K562 (cell line): ENCODE data around the gene NMBR. TPM values are rescaled to one million over a fixed set of nuclear protein-coding genes. Genes with fewer than 3 reads are reported as not detected.

Experiments used
- ATAC-seq: fragments of 200-7000 bp; cut with Tn5 transposase; 3 replicates; pipeline ENCODE4 v1.9.1; 2020; ENCODE audit warnings: moderate library complexity
- BruUV-seq: library from RNA; stranded (reverse); fragments of 400-500 nt; replicated peaks from 2 replicates; lab custom pipeline; 2021; lab: Mats Ljungman, UMichigan
- CTCF ChIA-PET: fragments of 300-600 bp; formaldehyde crosslinking; extraction: SDS; loops from one replicate; lab custom pipeline; 2021; ENCODE audit warnings: low intra/inter-chr PET ratio; lab: Yijun Ruan, JAX
- POLR2A ChIA-PET: fragments of 300-600, 350-650 bp; sonication (Branson Sonifier 250); formaldehyde crosslinking; extraction: SDS; loops from one replicate; lab custom pipeline; 2021; ENCODE audit warnings: antibody characterized with exemption, inconsistent platforms; lab: Yijun Ruan, JAX
- DNase-seq, 4 experiments: peaks; one replicate each; pipeline versions ENCODE4 v3.0.0 to v3.0.0-alpha.2; 2011 to 2018; ENCODE audit warnings: low spot score in 3 of 4, mixed read lengths in 3 of 4; ENCODE audit errors: extremely low read depth in 1 of 4
- FAIRE-seq: peaks from 2 replicates; lab custom pipeline; 2011; peaks lifted over from hg19 to GRCh38; lab: Jason Lieb, UNC
- H2AFZ ChIP-seq: 2 replicates; pipeline ENCODE4 v1.6.0; 2011; ENCODE audit warnings: low read depth, low read length, control low read depth, inconsistent platforms
- H3K27ac ChIP-seq: fragments of 200-600 bp; 3 replicates; pipeline ENCODE4 v1.8.0; 2011; ENCODE audit warnings: low read depth, mild to moderate bottlenecking, control low read depth, inconsistent platforms, low read length, moderate library complexity, mixed read lengths; ENCODE audit errors: extremely low read depth
- H3K27me3 ChIP-seq, 2 experiments: fragments of 300-600 bp in 1 of 2; 2 replicates in 1 of 2; 3 replicates in 1 of 2; pipeline versions ENCODE4 v1.6.0 to v1.8.0; 2011; ENCODE audit warnings: inconsistent platforms in 2 of 2, low read length in 2 of 2, mild to moderate bottlenecking in 1 of 2, mixed read lengths in 1 of 2, moderate library complexity in 1 of 2; ENCODE audit not compliant: control insufficient read depth in 2 of 2, insufficient read depth in 2 of 2
- H3K36me3 ChIP-seq: fragments of 300-600 bp; 3 replicates; pipeline ENCODE4 v1.8.0; 2011; ENCODE audit warnings: mild to moderate bottlenecking, low read length, inconsistent platforms; ENCODE audit not compliant: control insufficient read depth, insufficient read depth
- H3K4me1 ChIP-seq, 2 experiments: fragments of 200-600 bp in 1 of 2; replicated peaks in 1 of 2; 2 replicates in 1 of 2; 3 replicates in 1 of 2; pipeline versions ENCODE4 v1.5.1 to v1.8.0; 2011; ENCODE audit warnings: inconsistent platforms in 2 of 2, low read length in 2 of 2, mild to moderate bottlenecking in 1 of 2, mixed read lengths in 1 of 2, moderate library complexity in 1 of 2; ENCODE audit not compliant: control insufficient read depth in 2 of 2, insufficient read depth in 2 of 2
- H3K4me2 ChIP-seq: 2 replicates; pipeline ENCODE4 v1.6.1; 2011; ENCODE audit warnings: low read length, control low read depth, inconsistent platforms, mixed read lengths; ENCODE audit not compliant: insufficient read depth
- H3K4me3 ChIP-seq: fragments of 200-600 bp; sonication (generic), shearing (Covaris generic); 2 replicates; pipeline ENCODE4 v1.5.1; 2016; ENCODE audit warnings: control low read depth, inconsistent platforms
- H3K79me2 ChIP-seq: fragments of 200-600 bp; 3 replicates; pipeline ENCODE4 v1.8.0; 2011; ENCODE audit warnings: low read length, inconsistent platforms; ENCODE audit not compliant: control insufficient read depth, insufficient read depth
- H3K9ac ChIP-seq, 2 experiments: 2 replicates each; pipeline versions ENCODE4 v1.6.0 to v1.6.1; 2011; ENCODE audit warnings: low read depth in 2 of 2, low read length in 2 of 2, control low read depth in 1 of 2, inconsistent platforms in 1 of 2, mild to moderate bottlenecking in 1 of 2, mixed read lengths in 1 of 2; ENCODE audit not compliant: insufficient read depth in 1 of 2
- H3K9me1 ChIP-seq: one replicate; pipeline ENCODE4 v1.6.0; 2011; ENCODE audit warnings: inconsistent platforms, mild to moderate bottlenecking, low read length, moderate library complexity; ENCODE audit not compliant: control insufficient read depth, insufficient read depth
- H3K9me3 ChIP-seq: replicated peaks from 2 replicates; pipeline ENCODE4 v1.5.1; 2011; ENCODE audit warnings: low read depth, low read length, inconsistent platforms; ENCODE audit not compliant: control insufficient read depth, insufficient read depth
- H4K20me1 ChIP-seq: replicated peaks from 2 replicates; pipeline ENCODE4 v1.6.1; 2011; ENCODE audit warnings: low read length, inconsistent platforms, mixed read lengths; ENCODE audit not compliant: control insufficient read depth, insufficient read depth
- CHAMP1 ChIP-seq: fragments of 450-650 bp; IDR thresholded peaks from 2 replicates; pipeline ENCODE4 v1.6.1; 2016; ENCODE audit warnings: mild to moderate bottlenecking
- CREM ChIP-seq: IDR thresholded peaks from 2 replicates; pipeline ENCODE4 v1.6.1; 2014; ENCODE audit warnings: antibody characterized with exemption, low read depth
- CTCF ChIP-seq, 3 experiments: IDR thresholded peaks in 2 of 3; conservative IDR thresholded peaks in 1 of 3; 2 replicates each; pipeline ENCODE4 v1.5.1; 2011 to 2012; ENCODE audit warnings: low read length in 3 of 3, mild to moderate bottlenecking in 3 of 3, control low read depth in 2 of 3, improper control_type of control experiment in 1 of 3, inconsistent platforms in 1 of 3, low read depth in 1 of 3, mixed read lengths in 1 of 3, moderate library complexity in 1 of 3; ENCODE audit not compliant: insufficient read depth in 2 of 3
- RAD21 ChIP-seq, 2 experiments: fragments of 250-450 bp in 1 of 2; fragments of 450-650 bp in 1 of 2; sonication (Bioruptor Pico) in 1 of 2; formaldehyde crosslinking in 1 of 2; IDR thresholded peaks in 1 of 2; conservative IDR thresholded peaks in 1 of 2; 2 replicates each; pipeline versions ENCODE4 v1.4.0 to v1.8.0; 2020 to 2022; ENCODE audit warnings: mild to moderate bottlenecking in 2 of 2, moderate library complexity in 1 of 2
- SMC3 ChIP-seq: conservative IDR thresholded peaks from 2 replicates; pipeline ENCODE4 v1.6.1; 2011; ENCODE audit warnings: low read depth, low read length, improper control_type of control experiment; ENCODE audit not compliant: insufficient read depth
- TRIM24 ChIP-seq, 2 experiments: fragments of 450-650 bp; IDR thresholded peaks; 2 replicates each; pipeline ENCODE4 v1.6.1; 2016
- ZNF324 ChIP-seq: fragments of 250-450 bp; sonication (Bioruptor Pico); IDR thresholded peaks from 2 replicates; pipeline ENCODE4 v1.4.0; 2020; ENCODE audit warnings: mild to moderate bottlenecking
- WGBS: fragments of 100-300 bp; shearing (Covaris generic); methylation state at CpG from one replicate; pipeline ENCODE4 v1.1.6; 2016; ENCODE audit warnings: low coverage, mixed read lengths; ENCODE audit not compliant: insufficient coverage; ENCODE audit errors: missing lambda C conversion rate; 5-methylcytosine and 5-hydroxymethylcytosine counted together
- in situ Hi-C: fragments of 300-500 bp; cut with MboI; formaldehyde crosslinking; loops from 4 replicates; pipeline ENCODE4 v1.15.0; 2018; ENCODE audit warnings: inconsistent platforms, mixed read lengths
- intact Hi-C: fragments of 100-400 bp; cut with micrococcal nuclease; formaldehyde crosslinking; loops from 2 replicates; pipeline ENCODE4 v1.14.2; 2022
- polyA plus RNA-seq, 8 experiments: library from polyadenylated mRNA; depleted of rRNA in 4 of 8; stranded (reverse) in 5 of 8; unstranded in 3 of 8; fragments of >200 nt; fragmentation: Nextera tagmentation in 2 of 8; fragmentation: Illumina TruSeq in 1 of 8; extraction: Ambion mirVana in 2 of 8; extraction: Trizol in 1 of 8; gene quantifications; 2 replicates each; pipeline versions ENCODE4 v1.2.1 to v1.2.3, GENCODE V29; 2011 to 2014; ENCODE audit warnings: inconsistent platforms in 1 of 8, missing spikeins in 1 of 8
- total RNA-seq, 7 experiments: library from RNA; depleted of rRNA in 6 of 7; stranded (reverse); fragments of >200 nt in 6 of 7; fragmentation: Illumina TruSeq in 2 of 7; extraction: Trizol in 2 of 7; gene quantifications; 2 replicates each; pipeline versions ENCODE4 v1.2.1 to v1.2.3, GENCODE V29; 2011 to 2021; ENCODE audit warnings: low replicate concordance in 1 of 7
- TF ChIP-seq, protein P1 (sequence below): conservative IDR thresholded peaks from 2 replicates; pipeline ENCODE4 v1.6.1; 2011; ENCODE audit warnings: low read depth, mild to moderate bottlenecking, low read length; ENCODE audit not compliant: control insufficient read depth
- TF ChIP-seq, protein P2 (sequence below), 2 experiments: fragments of 450-650 bp; IDR thresholded peaks; 2 replicates each; pipeline ENCODE4 v1.6.1; 2018; ENCODE audit warnings: mild to moderate bottlenecking in 2 of 2, low read depth in 1 of 2; ENCODE audit not compliant: partially characterized antibody in 2 of 2

NMBR gene
- total and polyA plus RNA-seq, 9 of the 15 experiments (the other 6 are each of a cell fraction or from before 2014, with no cell fraction given), result not detected

DNA sequence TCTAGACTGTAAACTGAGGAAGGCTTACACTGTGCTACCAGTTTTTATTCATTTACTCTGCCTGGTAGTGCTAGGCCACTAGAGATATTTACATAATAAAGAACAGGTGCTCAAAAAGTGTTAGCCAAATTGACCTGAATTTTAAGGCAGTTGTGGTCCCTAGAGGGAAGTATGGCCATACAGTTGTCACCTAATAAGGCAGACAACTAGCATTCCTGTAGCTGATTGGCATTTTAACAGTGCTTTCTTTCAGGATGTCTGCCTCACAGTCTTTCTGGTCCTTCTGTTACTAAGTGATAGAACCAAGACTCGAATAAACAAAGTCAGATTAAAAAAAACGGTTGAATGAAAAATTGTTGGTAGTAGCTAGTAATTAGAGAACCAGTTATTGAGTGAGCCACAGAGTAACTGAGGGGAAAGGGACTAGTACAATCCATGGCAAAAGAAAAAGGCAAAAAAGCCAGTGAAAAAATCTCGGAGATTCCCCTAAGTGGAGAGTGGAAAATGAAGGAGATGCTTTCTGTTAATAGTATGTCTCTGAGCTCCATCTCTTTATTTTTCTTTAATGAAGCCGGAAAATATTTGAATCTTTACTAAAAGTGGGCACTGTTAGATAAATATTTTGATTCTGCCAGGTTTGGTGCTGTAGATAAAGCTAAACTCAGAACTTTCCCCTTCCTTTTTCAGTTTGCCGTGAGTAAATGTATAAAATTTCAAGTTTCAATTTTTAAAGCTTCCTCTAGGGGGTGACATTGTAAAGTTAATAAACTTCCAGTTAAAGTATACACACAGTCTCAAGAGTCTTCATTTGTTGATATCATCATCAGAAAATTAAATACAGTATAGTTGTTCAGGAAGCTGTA, 9.2 kb upstream of the NMBR start:
- Histone ChIP-seq H3K27ac (no peak overlapping the region), H2AFZ (no peak overlapping the region), H3K27me3 (no peaks in the 10 kb centered on the region), H3K4me2 (no peak overlapping the region), H3K79me2 (peaks cover 87% of the 10 kb centered on the region), H3K4me1 (peaks cover 0 to 3% of the 10 kb centered on the region in 2 experiments; a peak in 1 of 5 replicates), H3K36me3 (no peaks in the 10 kb centered on the region), H3K4me3 (no peak overlapping the region), H3K9me3 (no peaks in the 10 kb centered on the region), H3K9ac (no peak overlapping the region), H4K20me1 (no peaks in the 10 kb centered on the region; the same call in 1 of the 2 replicates), H3K9me1 (no peaks in the 10 kb centered on the region)
- ChIA-PET CTCF (no interaction called here), POLR2A (interaction anchor here (1.0 to 1.9 kb wide), 2 partner anchors 9 to 16 kb away, joined by 3 to 8 read pairs; partner anchors contain the start of genes NMBR and VTA1)
- ATAC-seq (peak; percentile 87), FAIRE-seq (peak; percentile 26), DNase-seq (peak; percentile 21 to 35 (median 29))
- no TSS peak for BruUV-seq
- intact Hi-C loops, result loop anchor here (1.0 kb wide), 2 partner anchors 51 to 232 kb away; no protein-coding TSS in a partner anchor
- in situ Hi-C loops, result no loop called here
- TF ChIP-seq TRIM24 (IDR thresholded peaks at IDR 0.05), result no peak
- 0 out of 2 replicates have a peak, but pooled peaks have one; percentile 23 for TF ChIP-seq CHAMP1
- TF ChIP-seq SMC3, result no peak
- TF ChIP-seq, protein P1, sequence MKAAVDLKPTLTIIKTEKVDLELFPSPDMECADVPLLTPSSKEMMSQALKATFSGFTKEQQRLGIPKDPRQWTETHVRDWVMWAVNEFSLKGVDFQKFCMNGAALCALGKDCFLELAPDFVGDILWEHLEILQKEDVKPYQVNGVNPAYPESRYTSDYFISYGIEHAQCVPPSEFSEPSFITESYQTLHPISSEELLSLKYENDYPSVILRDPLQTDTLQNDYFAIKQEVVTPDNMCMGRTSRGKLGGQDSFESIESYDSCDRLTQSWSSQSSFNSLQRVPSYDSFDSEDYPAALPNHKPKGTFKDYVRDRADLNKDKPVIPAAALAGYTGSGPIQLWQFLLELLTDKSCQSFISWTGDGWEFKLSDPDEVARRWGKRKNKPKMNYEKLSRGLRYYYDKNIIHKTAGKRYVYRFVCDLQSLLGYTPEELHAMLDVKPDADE, result no peak
- no peak for TF ChIP-seq ZNF324 (CRISPR knock-in tag)
- no peak for TF ChIP-seq CREM
- TF ChIP-seq, protein P2, sequence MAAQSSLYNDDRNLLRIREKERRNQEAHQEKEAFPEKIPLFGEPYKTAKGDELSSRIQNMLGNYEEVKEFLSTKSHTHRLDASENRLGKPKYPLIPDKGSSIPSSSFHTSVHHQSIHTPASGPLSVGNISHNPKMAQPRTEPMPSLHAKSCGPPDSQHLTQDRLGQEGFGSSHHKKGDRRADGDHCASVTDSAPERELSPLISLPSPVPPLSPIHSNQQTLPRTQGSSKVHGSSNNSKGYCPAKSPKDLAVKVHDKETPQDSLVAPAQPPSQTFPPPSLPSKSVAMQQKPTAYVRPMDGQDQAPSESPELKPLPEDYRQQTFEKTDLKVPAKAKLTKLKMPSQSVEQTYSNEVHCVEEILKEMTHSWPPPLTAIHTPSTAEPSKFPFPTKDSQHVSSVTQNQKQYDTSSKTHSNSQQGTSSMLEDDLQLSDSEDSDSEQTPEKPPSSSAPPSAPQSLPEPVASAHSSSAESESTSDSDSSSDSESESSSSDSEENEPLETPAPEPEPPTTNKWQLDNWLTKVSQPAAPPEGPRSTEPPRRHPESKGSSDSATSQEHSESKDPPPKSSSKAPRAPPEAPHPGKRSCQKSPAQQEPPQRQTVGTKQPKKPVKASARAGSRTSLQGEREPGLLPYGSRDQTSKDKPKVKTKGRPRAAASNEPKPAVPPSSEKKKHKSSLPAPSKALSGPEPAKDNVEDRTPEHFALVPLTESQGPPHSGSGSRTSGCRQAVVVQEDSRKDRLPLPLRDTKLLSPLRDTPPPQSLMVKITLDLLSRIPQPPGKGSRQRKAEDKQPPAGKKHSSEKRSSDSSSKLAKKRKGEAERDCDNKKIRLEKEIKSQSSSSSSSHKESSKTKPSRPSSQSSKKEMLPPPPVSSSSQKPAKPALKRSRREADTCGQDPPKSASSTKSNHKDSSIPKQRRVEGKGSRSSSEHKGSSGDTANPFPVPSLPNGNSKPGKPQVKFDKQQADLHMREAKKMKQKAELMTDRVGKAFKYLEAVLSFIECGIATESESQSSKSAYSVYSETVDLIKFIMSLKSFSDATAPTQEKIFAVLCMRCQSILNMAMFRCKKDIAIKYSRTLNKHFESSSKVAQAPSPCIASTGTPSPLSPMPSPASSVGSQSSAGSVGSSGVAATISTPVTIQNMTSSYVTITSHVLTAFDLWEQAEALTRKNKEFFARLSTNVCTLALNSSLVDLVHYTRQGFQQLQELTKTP (IDR thresholded peaks at IDR 0.05; ENCODE audit: low read depth in 1 of 2, partially characterized antibody in 2 of 2), result no peak
- TF ChIP-seq RAD21 (CRISPR knock-in tag; conservative IDR thresholded peaks at IDR 0.05 in 1 of 2, IDR thresholded peaks at IDR 0.05 in 1 of 2), result peak; percentile 31 to 43
- peak in 1 of 3 experiments; percentile 63; a peak in 2 of 6 replicates for TF ChIP-seq CTCF (IDR thresholded peaks at IDR 0.05 in 2 of 3, conservative IDR thresholded peaks at IDR 0.05 in 1 of 3; ENCODE audit: insufficient read depth in 2 of 3, low read depth in 1 of 3, low read length in 3 of 3)
- WGBS, result 36% methylated on average over 5 of the region's 5 CpGs
